SK-N-MC (cell line): ENCODE results near the gene MVK.

Experiments used
- EZH2 ChIP-seq: fragments of 200-600 bp; sonication (generic); IDR thresholded peaks from one replicate; pipeline ENCODE4 v1.6.1; 2017; ENCODE audit warnings: antibody characterized with exemption
- FOXP2 ChIP-seq: optimal IDR thresholded peaks from 2 replicates; pipeline ENCODE3; 2011; ENCODE audit warnings: mild to moderate bottlenecking, moderate library complexity; ENCODE audit not compliant: insufficient read depth; ENCODE audit errors: extremely low read length, control extremely low read depth
- POLR2AphosphoS5 ChIP-seq: IDR thresholded peaks from 2 replicates; pipeline ENCODE4 v1.6.1; 2012; ENCODE audit warnings: mild to moderate bottlenecking, low read depth, low read length, borderline replicate concordance

DNA sequence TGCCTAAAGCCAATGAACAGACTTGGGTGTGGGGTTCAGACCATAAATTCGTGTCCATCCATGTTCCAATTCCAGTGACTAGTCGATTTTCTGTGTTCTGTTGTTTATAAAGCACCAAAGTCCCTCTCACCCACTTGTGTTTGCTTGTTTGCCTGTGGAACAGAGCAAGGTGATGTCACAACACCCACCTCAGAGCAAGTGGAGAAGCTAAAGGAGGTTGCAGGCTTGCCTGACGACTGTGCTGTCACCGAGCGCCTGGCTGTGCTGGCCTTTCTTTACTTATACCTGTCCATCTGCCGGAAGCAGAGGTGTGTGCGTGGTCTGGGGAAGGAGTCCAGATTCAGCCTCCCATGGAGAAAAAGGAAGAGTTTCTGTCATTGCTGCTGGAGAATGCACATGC is 6.0 kb downstream of the MVK start:
- TF ChIP-seq EZH2 (no peak), POLR2AphosphoS5 (no peak), FOXP2 (no peak)
